PC-9 (cell line): ENCODE results near the gene URAD.

Experiments
- EZH2 ChIP-seq: fragments of 200-600 bp; sonication (generic); IDR thresholded peaks from 2 replicates; pipeline ENCODE4 v1.8.0; 2017; ENCODE audit warnings: antibody characterized with exemption, low read depth
- TF ChIP-seq, protein P1 (sequence below): fragments of 200-600 bp; sonication (generic); conservative IDR thresholded peaks from 2 replicates; pipeline ENCODE4 v1.6.1; 2017; ENCODE audit warnings: mixed run types, antibody characterized with exemption, mild to moderate bottlenecking, moderate library complexity

DNA sequence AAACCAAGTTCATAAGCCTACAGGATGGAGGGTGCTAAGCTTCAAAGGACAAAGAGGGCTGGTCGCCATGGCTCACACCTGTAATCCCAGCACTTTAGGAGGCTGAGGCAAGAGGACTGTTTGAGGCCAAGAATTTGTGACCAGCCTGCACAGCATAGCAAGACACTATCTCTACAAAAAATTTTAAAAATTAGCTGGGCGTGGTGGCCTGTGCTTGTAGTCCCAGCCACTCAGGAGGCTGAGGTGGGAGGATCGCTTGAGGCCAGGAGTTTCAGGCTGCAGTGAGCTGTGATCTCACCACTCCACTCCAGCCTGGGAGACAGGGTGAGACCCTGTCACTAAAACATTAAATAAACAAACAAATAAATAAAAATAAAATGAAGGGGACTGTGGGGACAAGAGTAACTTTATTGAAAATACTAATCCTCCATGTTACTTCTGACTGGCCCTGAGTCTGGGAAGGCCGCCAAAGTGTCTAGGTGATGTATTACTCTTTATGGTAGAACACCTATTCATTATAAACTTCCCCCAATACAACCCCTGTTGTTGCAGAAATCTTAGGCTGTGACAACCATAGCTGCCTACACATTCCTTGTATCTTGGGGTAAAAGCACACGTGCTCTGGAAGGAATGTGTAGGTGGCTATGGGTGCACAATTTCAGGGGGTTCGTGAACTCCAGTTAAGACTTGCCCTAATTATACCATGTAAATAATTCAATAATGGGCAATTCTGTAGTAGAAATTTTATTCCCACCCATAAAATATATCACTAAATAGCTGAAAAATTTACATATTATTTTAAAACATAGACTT is 14.6 kb upstream of the URAD start:
- TF ChIP-seq, protein P1, sequence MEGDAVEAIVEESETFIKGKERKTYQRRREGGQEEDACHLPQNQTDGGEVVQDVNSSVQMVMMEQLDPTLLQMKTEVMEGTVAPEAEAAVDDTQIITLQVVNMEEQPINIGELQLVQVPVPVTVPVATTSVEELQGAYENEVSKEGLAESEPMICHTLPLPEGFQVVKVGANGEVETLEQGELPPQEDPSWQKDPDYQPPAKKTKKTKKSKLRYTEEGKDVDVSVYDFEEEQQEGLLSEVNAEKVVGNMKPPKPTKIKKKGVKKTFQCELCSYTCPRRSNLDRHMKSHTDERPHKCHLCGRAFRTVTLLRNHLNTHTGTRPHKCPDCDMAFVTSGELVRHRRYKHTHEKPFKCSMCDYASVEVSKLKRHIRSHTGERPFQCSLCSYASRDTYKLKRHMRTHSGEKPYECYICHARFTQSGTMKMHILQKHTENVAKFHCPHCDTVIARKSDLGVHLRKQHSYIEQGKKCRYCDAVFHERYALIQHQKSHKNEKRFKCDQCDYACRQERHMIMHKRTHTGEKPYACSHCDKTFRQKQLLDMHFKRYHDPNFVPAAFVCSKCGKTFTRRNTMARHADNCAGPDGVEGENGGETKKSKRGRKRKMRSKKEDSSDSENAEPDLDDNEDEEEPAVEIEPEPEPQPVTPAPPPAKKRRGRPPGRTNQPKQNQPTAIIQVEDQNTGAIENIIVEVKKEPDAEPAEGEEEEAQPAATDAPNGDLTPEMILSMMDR: no peak
- no peak for TF ChIP-seq EZH2
